AG04450 (cell line): ENCODE results near the gene RBM17. TPM values are rescaled to one million over a fixed set of nuclear protein-coding genes. Genes with fewer than 3 reads are reported as not detected.
A peak's percentile ranks its signal among the peaks of the same experiment; 100 is the strongest.

ENCODE experiments used
- CTCF ChIA-PET: fragments of 300-600, 350-600 bp; formaldehyde crosslinking; extraction: SDS; loops from one replicate; lab custom pipeline; 2022; ENCODE audit warnings: antibody characterized with exemption, inconsistent platforms; lab: Charles Lee
- POLR2A ChIA-PET: fragments of 350-600 bp; formaldehyde crosslinking; extraction: SDS; loops from one replicate; lab custom pipeline; 2021; ENCODE audit warnings: antibody characterized with exemption, inconsistent platforms; lab: Yijun Ruan, JAX
- DNase-seq: peaks from one replicate; pipeline ENCODE4 v3.0.0-alpha.2; 2011; ENCODE audit warnings: low read depth, low spot score
- H3K27ac ChIP-seq: one replicate; pipeline ENCODE4 v1.5.1; 2012; ENCODE audit warnings: low read depth, low read length, control low read depth
- H3K27me3 ChIP-seq: one replicate; pipeline ENCODE4 v1.6.0; 2012; ENCODE audit warnings: low read length; ENCODE audit not compliant: control insufficient read depth, insufficient read depth
- H3K4me3 ChIP-seq: 2 replicates; pipeline ENCODE4 v1.5.1; 2011; ENCODE audit warnings: mild to moderate bottlenecking, low read depth, low read length, control low read depth
- H3K9me3 ChIP-seq: 2 replicates; pipeline ENCODE4 v1.5.1; 2012; ENCODE audit warnings: low read length; ENCODE audit not compliant: control insufficient read depth, insufficient read depth
- CTCF ChIP-seq: IDR thresholded peaks from 2 replicates; pipeline ENCODE4 v1.5.1; 2011; ENCODE audit warnings: low read depth, low read length, control low read depth, inconsistent platforms
- polyA plus RNA-seq: library from polyadenylated mRNA; depleted of rRNA; stranded (reverse); fragments of >200 nt; gene quantifications from 2 replicates; pipeline ENCODE4 v1.2.3, GENCODE V29; 2011

The RBM17 gene
- polyA plus RNA-seq, 1 experiment, result 38.9 TPM

GRCh38 chr10:6071181-6072175, 17.4 kb upstream of the RBM17 start:
- H3K27ac ChIP-seq, result no peak overlapping the region
- ChIA-PET CTCF (interaction anchor here (0.6 kb wide), 1 partner anchor 16 kb away, joined by 4 read pairs; no protein-coding TSS in a partner anchor), POLR2A (no interaction called here)

GRCh38 chr10:6072215-6072934, 16.5 kb upstream of the RBM17 start:
- no peak for TF ChIP-seq CTCF
- H3K9me3 ChIP-seq, result no peaks in the 10 kb centered on the region
- POLR2A ChIA-PET, result no interaction called here
- DNase-seq, result no peak
- H3K4me3 ChIP-seq, result no peak overlapping the region
- H3K27me3 ChIP-seq, result peaks cover 26% of the 10 kb centered on the region
- no peak overlapping the region for H3K27ac ChIP-seq
- CTCF ChIA-PET, result interaction anchor here (5.0 kb wide), 1 partner anchor 14 kb away, joined by 31 read pairs; no protein-coding TSS in a partner anchor

More at GRCh38 chr10:6071181-6072175, 17.4 kb upstream of the RBM17 start:
- DNase-seq, result no peak
- H3K4me3 ChIP-seq, result no peak overlapping the region
- peaks cover 27% of the 10 kb centered on the region for H3K27me3 ChIP-seq
- H3K9me3 ChIP-seq, result no peaks in the 10 kb centered on the region
- TF ChIP-seq CTCF, result no peak

- ChIA-PET CTCF (interaction anchor here (5.0 kb wide), 1 partner anchor 12 kb away, joined by 31 read pairs; no protein-coding TSS in a partner anchor), POLR2A (no interaction called here)
- Histone ChIP-seq H3K27me3 (peaks cover 22% of the 10 kb centered on the region), H3K4me3 (no peak overlapping the region), H3K9me3 (no peaks in the 10 kb centered on the region), H3K27ac (no peak overlapping the region)
- DNase-seq, result peak; percentile 41
- no peak for TF ChIP-seq CTCF
Observed at GRCh38 chr10:6074489-6075301, 14.1 kb upstream of the RBM17 start.

DNA sequence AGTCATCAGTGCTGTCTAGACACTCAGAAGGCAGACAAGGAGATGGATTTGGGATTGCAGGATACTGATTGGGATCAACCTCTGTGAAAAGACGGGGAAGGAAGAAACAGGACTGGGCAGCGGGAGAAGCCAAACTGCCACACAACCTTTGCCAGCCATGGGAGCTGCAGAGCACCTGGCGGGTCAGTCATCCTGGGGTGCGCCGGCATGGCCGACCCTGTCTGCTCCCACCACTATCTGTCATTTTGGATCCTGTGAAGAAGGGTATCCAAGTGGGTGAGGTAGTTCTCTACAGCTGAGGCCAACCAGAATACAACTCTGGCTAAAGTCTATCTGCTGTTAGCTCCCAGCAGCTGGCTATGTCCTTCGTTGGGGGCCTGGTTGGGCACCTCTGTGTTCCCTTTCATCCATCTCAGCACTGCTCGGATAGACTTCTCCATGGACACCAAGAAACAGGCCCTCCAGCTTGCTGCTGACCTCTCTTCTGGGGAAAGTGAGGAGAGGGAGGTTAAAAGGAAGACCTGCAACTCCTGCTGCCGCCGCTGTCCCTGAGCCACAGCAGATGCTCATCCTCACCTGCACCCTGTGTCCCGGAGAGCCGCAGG, 11.7 kb upstream of the RBM17 start:
- H3K27ac ChIP-seq, result no peak overlapping the region
- H3K9me3 ChIP-seq, result no peaks in the 10 kb centered on the region; the same call in 1 of the 2 replicates
- peaks cover 23% of the 10 kb centered on the region for H3K27me3 ChIP-seq
- ChIA-PET POLR2A (no interaction called here), CTCF (interaction anchor here (5.0 kb wide), 1 partner anchor 10 kb away, joined by 31 read pairs; no protein-coding TSS in a partner anchor)
- DNase-seq, result no peak
- H3K4me3 ChIP-seq, result no peak overlapping the region
- no peak for TF ChIP-seq CTCF
